SK-N-SH (cell line): ENCODE data around the gene SCN2A. TPM values are rescaled to one million over a fixed set of nuclear protein-coding genes. Genes with fewer than 3 reads are reported as not detected.

Experiments used
- CTCF ChIA-PET: fragments of 300-600, 350-600 bp; formaldehyde crosslinking; extraction: SDS; loops from one replicate; lab custom pipeline; 2021; lab: Yijun Ruan, JAX
- POLR2A ChIA-PET: fragments of 350-600 bp; sonication (Branson Sonifier 250); formaldehyde crosslinking; extraction: SDS; loops from one replicate; lab custom pipeline; 2020; ENCODE audit warnings: antibody characterized with exemption, inconsistent platforms; lab: Yijun Ruan, JAX
- DNase-seq: peaks from one replicate; pipeline ENCODE4 v3.0.0; 2012
- H2AFZ ChIP-seq: fragments of 200-600 bp; sonication (generic); 2 replicates; pipeline ENCODE4 v1.8.1; 2016; ENCODE audit warnings: antibody characterized with exemption, mild to moderate bottlenecking, low read depth
- H3F3A ChIP-seq: fragments of 200-600 bp; sonication (generic); replicated peaks from 2 replicates; pipeline ENCODE3; 2016; ENCODE audit warnings: antibody characterized with exemption, mild to moderate bottlenecking; ENCODE audit not compliant: insufficient read depth
- H3K27ac ChIP-seq, 2 experiments: fragments of 200-500 bp in 1 of 2; fragments of 200-600 bp in 1 of 2; sonication (Bioruptor generic) in 1 of 2; sonication (generic), shearing (Covaris generic) in 1 of 2; 2 replicates each; pipeline versions ENCODE4 v1.5.1 to v1.6.1; 2014 to 2016; ENCODE audit warnings: low read depth in 2 of 2, inconsistent platforms in 1 of 2, low read length in 1 of 2, mild to moderate bottlenecking in 1 of 2, mixed read lengths in 1 of 2
- H3K27me3 ChIP-seq: fragments of 200-600 bp; sonication (generic), shearing (Covaris generic); 2 replicates; pipeline ENCODE4 v1.6.1; 2016; ENCODE audit warnings: mixed run types; ENCODE audit not compliant: insufficient read depth
- H3K36me3 ChIP-seq, 2 experiments: fragments of 200-500 bp in 1 of 2; fragments of 200-600 bp in 1 of 2; sonication (Bioruptor generic) in 1 of 2; sonication (generic) in 1 of 2; replicated peaks in 1 of 2; 2 replicates each; pipeline versions ENCODE3 to v1.5.1; 2014 to 2016; ENCODE audit warnings: low read length in 1 of 2, mild to moderate bottlenecking in 1 of 2; ENCODE audit not compliant: insufficient read depth in 2 of 2, control insufficient read depth in 1 of 2
- H3K4me1 ChIP-seq, 2 experiments: fragments of 200-500 bp in 1 of 2; fragments of 200-600 bp in 1 of 2; sonication (Bioruptor generic) in 1 of 2; sonication (generic), shearing (Covaris generic) in 1 of 2; 2 replicates each; pipeline versions ENCODE4 v1.5.1 to v1.6.1; 2014 to 2016; ENCODE audit warnings: low read depth in 1 of 2, low read length in 1 of 2, mixed run types in 1 of 2; ENCODE audit not compliant: insufficient read depth in 2 of 2, control insufficient read depth in 1 of 2
- H3K4me2 ChIP-seq: fragments of 200-600 bp; sonication (generic), shearing (Covaris generic); 2 replicates; pipeline ENCODE4 v1.6.1; 2017; ENCODE audit warnings: mixed run types
- H3K4me3 ChIP-seq, 2 experiments: fragments of 200-500 bp in 1 of 2; fragments of 200-600 bp in 1 of 2; sonication (Bioruptor generic) in 1 of 2; sonication (generic), shearing (Covaris generic) in 1 of 2; 2 replicates each; pipeline versions ENCODE4 v1.5.1 to v1.8.1; 2014 to 2016; ENCODE audit warnings: low read depth in 2 of 2, inconsistent platforms in 1 of 2, low read length in 1 of 2, mild to moderate bottlenecking in 1 of 2, mixed read lengths in 1 of 2, moderate library complexity in 1 of 2
- H3K79me2 ChIP-seq: fragments of 200-600 bp; sonication (generic); 2 replicates; pipeline ENCODE4 v1.8.1; 2017; ENCODE audit warnings: mild to moderate bottlenecking; ENCODE audit not compliant: insufficient read depth
- H3K9ac ChIP-seq: fragments of 200-600 bp; sonication (generic); 2 replicates; pipeline ENCODE4 v1.6.1; 2017; ENCODE audit warnings: mixed run types
- H3K9me2 ChIP-seq: fragments of 200-600 bp; sonication (generic); 2 replicates; pipeline ENCODE4 v1.6.1; 2017; ENCODE audit warnings: mixed run types
- H3K9me3 ChIP-seq: fragments of 200-600 bp; sonication (generic); 2 replicates; pipeline ENCODE4 v1.6.1; 2017; ENCODE audit warnings: mixed run types, mild to moderate bottlenecking, moderate library complexity
- H4K20me1 ChIP-seq: fragments of 200-600 bp; sonication (generic); 2 replicates; pipeline ENCODE4 v1.6.1; 2017; ENCODE audit warnings: mild to moderate bottlenecking, mixed run types; ENCODE audit not compliant: insufficient read depth
- CTCF ChIP-seq: fragments of 200-600 bp; sonication (generic); IDR thresholded peaks from 2 replicates; pipeline ENCODE4 v1.6.1; 2017; ENCODE audit warnings: antibody characterized with exemption, mild to moderate bottlenecking, moderate library complexity
- EP300 ChIP-seq, 2 experiments: IDR thresholded peaks; 2 replicates each; pipeline versions ENCODE4 v1.4.0 to v1.6.1; 2012; ENCODE audit warnings: borderline replicate concordance in 1 of 2, low read depth in 1 of 2, low read length in 1 of 2
- FOSL2 ChIP-seq: IDR thresholded peaks from 2 replicates; pipeline ENCODE4 v1.4.0; 2012; ENCODE audit warnings: low read depth, mild to moderate bottlenecking, moderate library complexity, borderline replicate concordance
- FOXJ3 ChIP-seq: sonication (generic); formaldehyde crosslinking; IDR thresholded peaks from 2 replicates; pipeline ENCODE4 v1.5.1; 2020; ENCODE audit warnings: mild to moderate bottlenecking, missing genetic modification reagents
- JUND ChIP-seq: IDR thresholded peaks from 2 replicates; pipeline ENCODE4 v1.4.0; 2012
- MEF2A ChIP-seq: IDR thresholded peaks from 2 replicates; pipeline ENCODE4 v1.4.0; 2012; ENCODE audit warnings: low read depth, borderline replicate concordance
- NFIC ChIP-seq: IDR thresholded peaks from 2 replicates; pipeline ENCODE4 v1.4.0; 2012; ENCODE audit warnings: borderline replicate concordance
- PBX3 ChIP-seq: IDR thresholded peaks from 2 replicates; pipeline ENCODE4; 2012
- POLR2AphosphoS5 ChIP-seq: IDR thresholded peaks from 2 replicates; pipeline ENCODE4 v1.6.1; 2012; ENCODE audit warnings: low read depth, low read length
- REST ChIP-seq: IDR thresholded peaks from 2 replicates; pipeline ENCODE4 v1.6.1; 2012; ENCODE audit warnings: mild to moderate bottlenecking, low read depth, low read length, moderate library complexity
- RFX5 ChIP-seq: IDR thresholded peaks from 2 replicates; pipeline ENCODE4 v1.6.1; 2012; ENCODE audit warnings: mild to moderate bottlenecking, improper control_type of control experiment, low read length
- RXRA ChIP-seq: IDR thresholded peaks from 2 replicates; pipeline ENCODE4 v1.4.0; 2012; ENCODE audit warnings: low read depth, mild to moderate bottlenecking, borderline replicate concordance
- SIN3A ChIP-seq: IDR thresholded peaks from 2 replicates; pipeline ENCODE4 v1.6.1; 2012; ENCODE audit warnings: low read depth, mild to moderate bottlenecking, low read length, moderate library complexity, borderline replicate concordance
- SMC3 ChIP-seq: IDR thresholded peaks from 2 replicates; pipeline ENCODE4 v1.6.1; 2012; ENCODE audit warnings: low read depth, low read length, improper control_type of control experiment
- TEAD4 ChIP-seq: IDR thresholded peaks from 2 replicates; pipeline ENCODE4 v1.4.0; 2012; ENCODE audit warnings: mild to moderate bottlenecking, borderline replicate concordance; ENCODE audit not compliant: insufficient read depth
- WGBS: methylation state at CpG from one replicate; pipeline ENCODE4 v1.1.6; 2017; ENCODE audit warnings: low lambda C conversion rate; 5-methylcytosine and 5-hydroxymethylcytosine counted together
- polyA plus RNA-seq, 3 experiments: library from polyadenylated mRNA; depleted of rRNA; stranded (reverse); fragments of >200 nt; gene quantifications; 2 replicates each; pipeline ENCODE4 v1.2.3, GENCODE V29; 2012
- TF ChIP-seq, protein P1 (sequence below): IDR thresholded peaks from 2 replicates; pipeline ENCODE4 v1.4.0; 2012; ENCODE audit warnings: low read depth, borderline replicate concordance
- TF ChIP-seq, protein P2 (sequence below): IDR thresholded peaks from 2 replicates; pipeline ENCODE4 v1.4.0; 2012; ENCODE audit warnings: low read depth
- TF ChIP-seq, protein P3 (sequence below): fragments of 150-350 bp; IDR thresholded peaks from 2 replicates; pipeline ENCODE4 v1.6.1; 2017; ENCODE audit warnings: antibody characterized with exemption, low read length, low read depth, borderline replicate concordance
- TF ChIP-seq, protein P4 (sequence below): IDR thresholded peaks from 2 replicates; pipeline ENCODE4 v1.4.0; 2012; ENCODE audit warnings: low read depth, borderline replicate concordance

SCN2A gene
- polyA plus RNA-seq, 1 of the 3 experiments (the other 2 are of a cell fraction) = 5.1 TPM

DNA sequence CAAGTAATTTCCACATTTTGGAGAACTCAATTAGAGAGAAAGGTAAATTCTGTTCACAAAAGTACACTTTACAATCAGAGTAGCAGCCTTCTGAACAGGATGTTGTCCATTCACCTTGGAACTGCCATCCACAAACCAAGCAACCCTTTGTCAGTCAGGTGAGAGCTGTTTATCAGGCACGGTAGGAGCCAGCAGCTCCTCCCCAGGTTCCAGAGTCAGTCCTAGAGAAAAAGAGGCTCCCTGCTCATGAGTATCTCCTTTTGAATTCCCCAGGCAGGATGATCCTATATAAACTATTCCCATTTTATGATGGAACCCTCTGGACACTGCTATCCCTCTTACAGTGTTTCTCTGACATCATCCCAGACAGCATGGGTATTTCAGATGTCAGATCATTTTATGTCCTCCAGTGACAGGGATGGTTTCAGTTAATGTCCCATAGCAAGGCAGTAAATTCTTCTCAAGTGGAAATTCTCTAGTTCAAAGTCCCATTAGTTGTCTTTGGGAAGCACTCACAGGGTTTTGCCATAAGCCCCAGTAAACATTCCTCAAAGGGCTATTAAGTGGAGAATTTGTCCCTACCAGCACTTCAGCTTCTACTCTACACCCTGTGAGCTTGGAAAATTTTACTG, 195.8 kb downstream of the SCN2A start:
- Histone ChIP-seq H3F3A (no peaks in the 10 kb centered on the region), H2AFZ (no peak overlapping the region), H3K9me2 (no peaks in the 10 kb centered on the region), H3K4me1 (peaks cover 4 to 14% of the 10 kb centered on the region in 2 experiments; a peak in 3 of 4 replicates), H3K27ac (no peak overlapping the region), H3K4me3 (no peak overlapping the region), H3K79me2 (no peaks in the 10 kb centered on the region), H4K20me1 (no peaks in the 10 kb centered on the region), H3K9me3 (no peaks in the 10 kb centered on the region), H3K36me3 (no peaks in the 10 kb centered on the region), H3K27me3 (no peaks in the 10 kb centered on the region), H3K4me2 (no peak overlapping the region), H3K9ac (no peak overlapping the region)
- DNase-seq = no peak
- no peak for TF ChIP-seq MEF2A
- TF ChIP-seq PBX3 = no peak
- no peak for TF ChIP-seq NFIC
- no peak for TF ChIP-seq POLR2AphosphoS5
- no peak for TF ChIP-seq REST
- TF ChIP-seq TEAD4 = no peak
- no peak for TF ChIP-seq FOXJ3 (CRISPR knock-in tag)
- no peak for TF ChIP-seq JUND
- TF ChIP-seq CTCF = no peak
- TF ChIP-seq, protein P1, sequence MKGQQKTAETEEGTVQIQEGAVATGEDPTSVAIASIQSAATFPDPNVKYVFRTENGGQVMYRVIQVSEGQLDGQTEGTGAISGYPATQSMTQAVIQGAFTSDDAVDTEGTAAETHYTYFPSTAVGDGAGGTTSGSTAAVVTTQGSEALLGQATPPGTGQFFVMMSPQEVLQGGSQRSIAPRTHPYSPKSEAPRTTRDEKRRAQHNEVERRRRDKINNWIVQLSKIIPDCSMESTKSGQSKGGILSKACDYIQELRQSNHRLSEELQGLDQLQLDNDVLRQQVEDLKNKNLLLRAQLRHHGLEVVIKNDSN = no peak
- TF ChIP-seq EP300 (IDR thresholded peaks at IDR 0.05; ENCODE audit: borderline replicate concordance in 1 of 2, low read depth in 1 of 2, low read length in 1 of 2) = no peak
- TF ChIP-seq, protein P2, sequence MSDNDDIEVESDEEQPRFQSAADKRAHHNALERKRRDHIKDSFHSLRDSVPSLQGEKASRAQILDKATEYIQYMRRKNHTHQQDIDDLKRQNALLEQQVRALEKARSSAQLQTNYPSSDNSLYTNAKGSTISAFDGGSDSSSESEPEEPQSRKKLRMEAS = no peak
- TF ChIP-seq RFX5 = no peak
- no peak for TF ChIP-seq SIN3A
- no peak for TF ChIP-seq RXRA
- TF ChIP-seq SMC3 = no peak
- TF ChIP-seq, protein P3, sequence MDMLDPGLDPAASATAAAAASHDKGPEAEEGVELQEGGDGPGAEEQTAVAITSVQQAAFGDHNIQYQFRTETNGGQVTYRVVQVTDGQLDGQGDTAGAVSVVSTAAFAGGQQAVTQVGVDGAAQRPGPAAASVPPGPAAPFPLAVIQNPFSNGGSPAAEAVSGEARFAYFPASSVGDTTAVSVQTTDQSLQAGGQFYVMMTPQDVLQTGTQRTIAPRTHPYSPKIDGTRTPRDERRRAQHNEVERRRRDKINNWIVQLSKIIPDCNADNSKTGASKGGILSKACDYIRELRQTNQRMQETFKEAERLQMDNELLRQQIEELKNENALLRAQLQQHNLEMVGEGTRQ = no peak
- TF ChIP-seq FOSL2 = no peak
- TF ChIP-seq, protein P4, sequence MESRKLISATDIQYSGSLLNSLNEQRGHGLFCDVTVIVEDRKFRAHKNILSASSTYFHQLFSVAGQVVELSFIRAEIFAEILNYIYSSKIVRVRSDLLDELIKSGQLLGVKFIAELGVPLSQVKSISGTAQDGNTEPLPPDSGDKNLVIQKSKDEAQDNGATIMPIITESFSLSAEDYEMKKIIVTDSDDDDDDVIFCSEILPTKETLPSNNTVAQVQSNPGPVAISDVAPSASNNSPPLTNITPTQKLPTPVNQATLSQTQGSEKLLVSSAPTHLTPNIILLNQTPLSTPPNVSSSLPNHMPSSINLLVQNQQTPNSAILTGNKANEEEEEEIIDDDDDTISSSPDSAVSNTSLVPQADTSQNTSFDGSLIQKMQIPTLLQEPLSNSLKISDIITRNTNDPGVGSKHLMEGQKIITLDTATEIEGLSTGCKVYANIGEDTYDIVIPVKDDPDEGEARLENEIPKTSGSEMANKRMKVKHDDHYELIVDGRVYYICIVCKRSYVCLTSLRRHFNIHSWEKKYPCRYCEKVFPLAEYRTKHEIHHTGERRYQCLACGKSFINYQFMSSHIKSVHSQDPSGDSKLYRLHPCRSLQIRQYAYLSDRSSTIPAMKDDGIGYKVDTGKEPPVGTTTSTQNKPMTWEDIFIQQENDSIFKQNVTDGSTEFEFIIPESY = no peak
- ChIA-PET CTCF (interaction anchor here (1.0 to 1.2 kb wide), 2 partner anchors 33 to 439 kb away, joined by 3 read pairs; no protein-coding TSS in a partner anchor), POLR2A (no interaction called here)
- WGBS = no CpG with 5 or more reads among the region's 1 CpG
